Measurements from ENCODE around the gene PHAF1. TPM values are rescaled to one million over a fixed set of nuclear protein-coding genes. Genes with fewer than 3 reads are reported as not detected.
A peak's percentile ranks its signal among the peaks of the same experiment; 100 is the strongest.

PHAF1 gene
- total RNA-seq, 1 donor from 2014 or later = 14.2 TPM

GRCh38 chr16:67162506-67163163, 52.9 kb downstream of the PHAF1 start:
- DNase-seq (ENCODE audit: low read depth, low spot score) = no peak

- DNase-seq (ENCODE audit: low read depth, low spot score) = no peak
Measured at GRCh38 chr16:67163164-67163998, 53.6 kb downstream of the PHAF1 start.

DNA sequence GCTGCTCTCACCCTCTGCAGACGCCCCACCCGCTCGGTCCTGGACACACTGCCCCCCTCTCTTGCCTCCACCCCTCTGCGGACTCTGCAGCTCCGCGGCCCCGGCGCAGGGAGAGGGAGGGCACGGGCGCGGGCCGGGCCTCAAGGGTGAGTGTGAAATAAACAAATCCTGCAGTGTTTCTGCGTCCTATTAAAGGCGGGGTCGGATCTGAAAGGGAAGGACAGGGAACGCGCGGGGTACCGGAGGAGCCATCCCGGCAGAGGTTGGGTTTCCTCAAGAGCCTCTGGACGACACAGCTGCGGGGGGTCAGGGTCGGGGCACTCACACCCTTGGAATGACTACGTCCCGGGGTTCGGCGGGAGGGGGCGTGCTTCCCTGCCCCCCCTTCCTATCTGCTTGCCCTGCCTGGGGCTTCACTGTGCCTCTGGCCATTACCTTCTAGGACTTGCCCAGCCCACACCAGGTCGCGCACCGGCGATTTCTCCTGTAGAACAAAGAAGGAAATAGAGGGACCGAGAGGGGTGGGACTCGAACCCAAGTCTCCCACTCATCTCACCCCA, 54.3 kb downstream of the PHAF1 start:
- DNase-seq (ENCODE audit: low read depth, low spot score) = no peak

GRCh38 chr16:67164599-67165061, 54.9 kb downstream of the PHAF1 start, which contains the start of gene HSF4:
HSF4 (plus strand) TSS chr16:67164745; CDS start chr16:67164812, 67 bp downstream.
- DNase-seq (ENCODE audit: low read depth, low spot score) = no peak

DNA sequence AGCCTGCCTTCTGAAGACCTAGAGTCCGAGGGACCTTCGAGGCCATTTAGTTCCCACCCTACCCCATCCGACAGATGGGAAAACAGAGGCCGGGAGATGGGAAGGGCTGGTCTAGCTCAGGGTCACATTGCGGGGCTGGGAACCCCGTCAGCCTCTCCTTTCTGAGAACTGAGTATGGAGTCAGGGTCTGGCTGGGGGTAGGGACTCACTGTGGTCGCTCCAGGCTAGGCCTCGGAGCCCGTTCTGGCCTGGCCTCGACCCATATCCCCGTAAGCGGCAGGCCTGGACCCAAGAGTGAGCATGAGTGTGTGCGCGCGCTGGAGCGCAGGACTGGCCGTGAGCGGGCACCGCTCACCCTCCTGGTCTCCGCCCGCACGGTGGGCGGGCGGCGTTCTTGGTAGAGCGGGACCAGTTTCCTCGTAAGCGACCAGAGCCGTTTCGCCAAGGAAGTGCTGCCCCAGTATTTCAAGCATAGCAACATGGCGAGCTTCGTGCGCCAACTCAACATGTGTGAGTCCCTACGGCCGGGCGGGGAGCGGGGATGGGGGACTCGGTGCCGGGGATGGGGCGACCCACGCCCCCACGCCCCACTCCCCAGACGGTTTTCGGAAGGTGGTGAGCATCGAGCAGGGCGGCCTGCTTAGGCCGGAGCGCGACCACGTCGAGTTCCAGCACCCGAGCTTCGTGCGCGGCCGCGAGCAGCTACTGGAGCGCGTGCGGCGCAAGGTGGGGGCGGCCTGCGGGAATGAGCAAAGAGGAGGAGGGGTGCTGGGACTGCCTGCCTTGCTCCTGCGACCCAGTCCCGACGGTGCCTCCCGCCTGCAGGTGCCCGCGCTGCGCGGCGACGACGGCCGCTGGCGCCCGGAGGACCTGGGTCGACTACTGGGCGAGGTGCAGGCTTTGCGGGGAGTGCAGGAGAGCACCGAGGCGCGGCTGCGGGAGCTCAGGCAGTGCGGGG, 55.7 kb downstream of the PHAF1 start:
- no peak for DNase-seq (ENCODE audit: low read depth, low spot score)

DNA sequence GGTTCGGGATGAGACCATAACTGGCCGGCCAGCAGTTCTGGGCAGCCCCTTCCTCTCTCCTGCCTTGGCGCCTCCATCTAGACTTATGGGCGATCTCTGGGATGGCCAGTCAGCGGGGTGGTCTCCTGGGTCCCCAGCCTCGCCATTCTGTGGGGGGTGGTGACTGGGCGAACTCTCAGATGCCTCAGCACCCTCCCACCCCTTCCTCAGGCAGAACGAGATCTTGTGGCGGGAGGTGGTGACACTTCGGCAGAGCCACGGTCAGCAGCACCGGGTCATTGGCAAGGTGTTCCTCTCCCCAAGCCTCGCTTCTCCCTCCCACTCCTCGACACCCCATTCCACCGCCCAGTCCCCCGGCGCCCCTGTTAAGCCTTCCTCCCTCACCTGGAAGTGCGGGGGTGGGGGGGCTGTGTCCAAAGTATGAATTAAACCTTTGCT, 56.4 kb downstream of the PHAF1 start:
- no peak for DNase-seq (ENCODE audit: low read depth, low spot score)

GRCh38 chr16:67166598-67167168, 56.9 kb downstream of the PHAF1 start:
- no peak for DNase-seq (ENCODE audit: low read depth, low spot score)

DNA sequence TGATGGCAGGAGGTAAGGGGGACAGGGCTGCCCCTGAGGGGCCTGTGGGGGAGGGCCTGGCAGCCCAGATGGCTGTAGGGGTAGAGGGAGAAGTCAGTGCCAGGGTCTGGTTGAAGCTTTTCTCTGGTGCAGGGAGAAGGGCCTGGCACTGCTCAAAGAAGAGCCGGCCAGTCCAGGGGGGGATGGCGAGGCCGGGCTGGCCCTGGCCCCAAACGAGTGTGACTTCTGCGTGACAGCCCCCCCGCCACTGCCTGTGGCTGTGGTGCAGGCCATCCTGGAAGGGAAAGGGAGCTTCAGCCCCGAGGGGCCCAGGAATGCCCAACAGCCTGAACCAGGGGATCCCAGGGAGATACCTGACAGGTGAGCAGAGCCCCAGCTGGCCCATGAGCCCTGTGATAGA, 57.8 kb downstream of the PHAF1 start:
- DNase-seq (ENCODE audit: low read depth, low spot score) = no peak

DNA sequence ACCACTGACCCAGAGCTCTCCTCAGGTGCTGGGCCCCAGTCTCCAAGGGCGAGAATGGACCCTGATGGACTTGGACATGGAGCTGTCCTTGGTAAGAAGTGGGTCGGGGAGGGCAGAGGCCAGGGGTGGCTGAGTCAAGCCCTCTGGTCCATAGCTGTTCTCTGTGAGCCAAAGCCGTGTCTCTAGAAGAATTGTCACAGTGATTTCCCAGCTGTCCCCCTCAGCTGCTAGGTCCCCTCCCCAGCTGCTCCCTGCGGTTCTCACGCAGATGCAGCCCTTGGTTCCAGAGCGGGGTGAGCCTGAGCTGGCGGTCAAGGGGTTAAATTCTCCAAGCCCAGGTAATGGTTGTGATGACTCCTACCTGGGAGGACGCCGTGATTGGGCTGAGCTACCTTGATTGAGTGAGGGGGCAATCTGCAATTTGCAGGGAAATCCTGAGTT, 59.3 kb downstream of the PHAF1 start:
- DNase-seq (ENCODE audit: low read depth, low spot score) = no peak

DNA sequence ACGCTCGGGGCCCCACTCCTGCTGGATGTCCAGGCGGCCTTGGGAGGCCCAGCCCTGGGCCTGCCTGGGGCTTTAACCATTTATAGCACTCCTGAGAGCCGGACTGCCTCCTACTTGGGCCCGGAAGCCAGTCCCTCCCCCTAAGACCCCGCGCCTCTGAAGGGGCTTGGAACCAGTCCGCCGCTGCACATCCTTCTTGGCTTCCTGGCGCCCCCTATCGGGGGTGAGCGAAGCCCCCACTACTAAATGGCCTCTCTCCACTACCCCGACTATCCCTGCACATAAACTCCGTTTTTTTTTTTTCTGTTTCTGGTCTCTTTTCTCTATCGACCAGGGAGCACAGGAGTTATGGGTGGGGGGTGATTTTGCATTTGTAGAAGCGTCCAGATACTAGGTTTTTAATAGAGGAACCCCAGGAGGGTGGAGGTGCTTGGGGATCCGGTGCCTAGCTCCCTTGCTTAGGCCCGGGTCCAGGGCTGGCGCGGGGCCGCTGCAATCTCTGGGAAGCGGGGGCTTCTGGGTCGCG, 60.0 kb downstream of the PHAF1 start:
- DNase-seq (ENCODE audit: low read depth, low spot score) = no peak

GRCh38 chr16:67170168-67170948, 60.6 kb downstream of the PHAF1 start, which contains the start of gene NOL3:
NOL3 (plus strand) TSS chr16:67170538.
- DNase-seq (ENCODE audit: low read depth, low spot score) = peak; percentile 48

DNA sequence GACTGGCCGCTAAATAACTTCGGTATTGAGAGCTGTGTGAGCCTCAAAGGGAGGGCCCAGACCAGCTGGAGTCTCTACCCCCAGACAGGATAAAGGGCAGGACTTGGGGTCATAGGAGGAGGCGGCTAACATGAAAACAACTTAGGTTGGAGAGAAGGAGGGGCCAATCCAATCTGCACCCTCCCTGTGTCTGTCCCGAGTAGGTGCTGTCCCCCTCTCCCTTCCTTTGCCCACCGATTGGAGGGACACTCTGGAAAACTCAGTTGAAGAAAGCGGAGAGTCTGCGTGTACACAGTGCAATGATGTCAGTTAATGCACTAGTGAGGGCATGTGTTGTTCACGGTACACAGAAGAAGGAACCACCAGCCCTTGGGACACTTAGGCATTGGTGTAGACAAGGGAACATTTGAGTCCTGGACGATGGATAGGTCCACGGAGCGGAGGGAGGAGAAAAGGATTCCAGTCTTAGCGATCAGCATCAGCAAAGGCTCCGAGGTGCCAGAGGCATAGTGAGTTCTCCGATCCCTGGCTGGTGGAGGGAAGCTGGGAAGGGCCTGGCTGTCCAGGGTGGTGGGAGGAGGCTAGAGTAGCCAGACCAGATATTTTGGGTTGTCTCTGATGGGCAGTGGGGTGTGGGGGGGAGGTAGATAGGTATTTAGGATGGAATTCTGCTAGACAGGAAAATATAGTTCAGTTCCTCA, 61.4 kb downstream of the PHAF1 start:
- no peak for DNase-seq (ENCODE audit: low read depth, low spot score)

DNA sequence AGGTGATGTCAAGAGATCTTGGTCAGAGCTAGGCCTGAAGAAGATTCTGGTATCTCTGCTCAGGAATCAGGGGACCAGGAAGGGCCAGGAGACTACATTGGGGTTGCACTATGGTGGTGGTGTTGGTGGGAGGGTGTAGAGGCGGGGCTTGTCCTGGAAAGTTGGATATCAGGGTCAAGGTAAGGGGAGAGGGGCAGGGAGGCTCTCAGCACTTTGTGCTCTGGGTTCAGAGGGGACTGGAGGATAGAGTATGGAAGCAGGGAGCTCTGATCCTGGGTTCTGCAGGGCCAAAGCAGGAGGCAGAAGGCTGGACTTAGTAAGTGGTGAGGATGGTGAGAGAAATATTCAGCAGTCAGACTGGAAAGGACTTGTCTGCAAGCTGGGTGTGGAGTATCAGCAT, 63.6 kb downstream of the PHAF1 start:
- no peak for DNase-seq (ENCODE audit: low read depth, low spot score)

- peak; percentile 72 for DNase-seq (ENCODE audit: low read depth, low spot score)
Measured at GRCh38 chr16:67173808-67174705, 64.3 kb downstream of the PHAF1 start.

GRCh38 chr16:67174706-67175231, 65.0 kb downstream of the PHAF1 start:
- no peak for DNase-seq (ENCODE audit: low read depth, low spot score)

GRCh38 chr16:67176662-67177061, 66.9 kb downstream of the PHAF1 start:
- no peak for DNase-seq (ENCODE audit: low read depth, low spot score)
